ENCODE measurements around the gene C2orf78.
A peak's percentile ranks its signal among the peaks of the same experiment; 100 is the strongest.
"Not testable (repeated sequence)": the region's sequence is repeated elsewhere in the genome, so short reads cannot be mapped to it uniquely, and the experiment has no call there.

The C2orf78 gene, protein sequence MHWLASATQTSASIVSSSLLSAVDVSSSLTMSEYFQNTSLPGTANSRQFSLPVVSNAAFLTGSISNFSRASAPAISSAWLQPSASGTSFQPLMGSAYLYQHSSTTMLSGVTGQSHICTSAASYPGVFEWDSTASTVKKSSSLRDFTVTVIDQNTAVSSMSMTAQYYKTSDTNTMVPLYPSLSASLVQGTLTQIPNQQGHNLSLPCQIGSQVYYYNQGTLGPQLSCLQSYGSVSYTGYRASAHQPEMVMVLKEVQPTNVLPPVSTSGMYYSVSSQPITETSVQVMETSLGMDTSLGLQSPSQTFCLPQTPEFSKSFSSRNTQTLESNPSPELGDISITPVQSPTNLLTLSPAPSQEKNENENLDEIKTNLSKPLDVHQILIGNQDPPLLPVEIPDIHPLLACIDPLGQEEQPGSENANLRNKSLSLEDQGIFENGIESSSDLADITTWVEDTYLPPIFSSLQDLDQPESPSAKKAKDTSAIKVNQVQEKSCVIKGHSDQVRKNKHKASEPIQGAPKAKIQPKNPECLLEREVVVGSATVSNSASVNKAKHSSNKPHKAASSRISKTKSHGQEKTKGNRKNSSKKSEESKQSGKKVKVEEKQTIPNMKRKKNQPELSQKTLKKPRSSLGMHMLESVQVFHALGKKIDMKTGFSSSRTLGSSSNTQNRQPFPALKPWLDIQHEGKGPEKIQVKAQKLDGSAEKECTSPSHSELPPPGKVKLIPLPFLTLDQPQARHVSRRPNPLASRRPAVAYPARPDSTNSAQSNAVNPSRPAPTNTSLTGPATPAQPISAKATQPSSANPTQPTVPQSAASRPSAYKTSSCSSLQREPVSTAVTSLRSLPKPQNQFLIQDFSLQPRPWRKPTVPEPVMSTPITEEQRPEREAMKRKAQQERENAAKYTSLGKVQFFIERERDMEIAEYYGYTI

DNA sequence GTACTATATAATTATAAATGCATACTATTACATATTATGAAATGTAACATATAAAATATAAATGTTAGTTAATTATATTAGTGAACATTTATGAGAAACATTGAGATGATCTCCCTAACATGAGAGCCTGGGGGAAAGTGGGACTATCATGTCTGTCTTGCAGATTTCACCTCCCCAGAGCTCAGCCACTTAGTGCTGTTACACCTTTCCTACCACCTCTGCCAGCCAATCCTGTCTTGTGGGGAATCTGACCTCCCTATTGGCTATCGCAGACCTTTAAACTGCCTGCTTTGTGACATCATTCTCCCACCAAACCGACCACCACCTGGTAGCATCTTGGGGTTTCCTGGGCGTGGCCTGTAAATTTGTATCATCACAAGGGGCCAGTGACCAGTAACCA, at the start of gene C2orf78:
Gene C2orf78 (plus strand): TSS at position 301 of the 400 bp plus-strand sequence. CDS start 127 bp downstream, outside the sequence.
- not testable (repeated sequence) for DNase-seq (ENCODE audit: low read depth in 4 of 4, low spot score in 1 of 4)

DNA sequence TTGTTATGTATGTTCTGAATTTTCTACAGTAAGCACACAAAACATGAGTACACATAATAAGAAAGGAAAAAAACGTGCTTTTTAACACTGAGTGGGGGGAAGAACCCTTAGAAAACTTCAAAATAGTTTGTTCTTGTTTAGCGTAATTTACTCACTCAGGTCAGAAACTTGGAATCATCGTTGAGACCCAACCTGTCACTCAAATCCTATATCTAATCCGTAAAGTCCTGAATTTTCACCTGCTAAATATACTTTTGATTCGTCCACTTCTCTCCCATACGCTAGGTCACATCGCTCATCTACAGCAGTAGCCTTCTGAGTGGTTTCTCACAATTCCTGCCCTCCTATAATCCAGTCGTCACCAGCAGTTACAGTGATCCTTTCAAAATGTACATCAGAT, 47.6 kb upstream of the C2orf78 start:
- DNase-seq (ENCODE audit: low read depth in 4 of 4, low spot score in 1 of 4): no peak

DNA sequence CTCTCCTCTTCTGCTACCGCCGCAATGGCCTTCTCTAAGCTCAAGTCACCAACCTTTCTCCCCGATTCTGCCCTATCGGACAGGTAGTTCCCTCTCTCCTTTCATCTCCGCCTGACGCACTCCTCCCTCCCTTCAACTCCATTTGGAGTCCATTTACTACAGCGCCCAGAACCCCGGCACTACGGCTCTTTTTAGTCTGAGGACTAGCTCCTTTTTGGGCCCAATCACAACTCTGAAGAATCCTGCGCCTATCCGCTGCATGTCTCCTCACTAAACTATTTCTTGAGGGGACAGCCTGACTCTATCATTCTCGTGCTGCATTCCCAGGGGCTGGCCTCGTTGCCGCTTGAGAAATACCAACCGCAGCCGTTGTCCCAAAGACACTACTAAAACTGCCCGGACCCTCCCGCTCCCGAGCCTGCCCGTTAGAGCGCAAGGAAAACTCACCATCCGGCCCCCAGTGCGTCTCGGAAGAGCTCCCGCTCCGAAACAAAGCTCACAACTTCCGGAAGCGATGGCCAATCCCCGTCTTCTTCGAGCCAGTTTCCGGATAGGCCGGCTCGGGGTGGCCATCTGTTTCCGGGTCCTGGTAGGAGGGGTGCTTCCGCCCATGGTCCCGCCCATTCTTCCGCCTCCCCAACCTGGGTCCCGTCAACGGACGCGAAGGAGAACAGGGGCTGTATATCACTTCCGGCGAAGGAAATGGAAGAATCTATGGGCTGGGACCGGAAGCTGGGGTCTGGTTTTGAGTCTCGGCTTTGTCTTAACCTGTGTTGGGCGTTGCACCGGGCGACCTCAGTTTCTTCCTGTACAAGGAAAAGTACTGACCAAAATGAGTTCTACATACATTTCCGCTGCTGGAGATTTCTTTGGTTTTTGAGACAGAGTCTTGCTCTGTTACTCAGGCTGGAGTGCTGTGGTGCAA, 46.9 kb upstream of the C2orf78 start, which contains the start of gene TPRKB:
Gene TPRKB (minus strand): TSS at position 491 of the 925 bp plus-strand sequence. CDS start 2,776 bp downstream, outside the sequence.
- DNase-seq (ENCODE audit: low read depth in 4 of 4, low spot score in 1 of 4): peak; percentile 89 to 94 (median 91)

DNA sequence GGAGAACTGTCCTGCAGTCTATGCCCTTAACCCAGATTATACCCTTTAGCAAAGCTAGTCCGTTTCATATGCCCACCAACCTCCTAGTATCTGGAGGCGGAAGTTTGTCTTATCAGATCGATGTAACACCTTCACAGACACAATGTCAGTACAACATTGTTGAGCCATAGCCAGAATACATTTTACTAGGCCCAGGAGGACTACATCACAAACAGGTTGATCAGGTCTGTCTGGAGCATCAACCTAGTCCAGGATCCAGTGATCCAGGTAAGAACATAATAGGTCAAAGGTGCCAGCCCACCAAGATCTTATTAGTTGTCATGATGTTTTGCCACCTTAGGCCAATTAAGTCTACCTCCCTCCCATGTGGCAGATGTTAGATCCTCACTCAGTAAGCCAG, 44.9 kb upstream of the C2orf78 start:
- no peak for DNase-seq (ENCODE audit: low read depth in 4 of 4, low spot score in 1 of 4)

DNA sequence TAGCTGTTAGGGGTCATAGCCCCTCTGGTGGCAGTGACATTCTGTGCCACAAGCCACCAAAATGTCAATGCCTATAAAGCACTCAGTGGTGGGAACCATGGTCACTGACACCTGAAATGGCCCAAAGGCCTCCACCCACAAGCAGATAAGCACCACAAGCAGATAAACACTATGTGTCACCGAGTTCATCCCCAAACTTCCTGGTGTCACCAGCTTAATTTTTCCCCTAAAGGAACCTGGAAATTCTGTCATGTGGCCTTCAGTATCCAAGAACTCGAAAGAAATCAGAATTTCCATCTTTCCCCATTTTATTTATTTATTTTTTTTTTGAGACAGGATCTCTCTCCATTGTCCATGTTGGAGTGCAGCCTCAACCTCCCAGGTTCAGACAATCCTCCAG, 43.2 kb upstream of the C2orf78 start:
- no peak for DNase-seq (ENCODE audit: low read depth in 4 of 4, low spot score in 1 of 4)

DNA sequence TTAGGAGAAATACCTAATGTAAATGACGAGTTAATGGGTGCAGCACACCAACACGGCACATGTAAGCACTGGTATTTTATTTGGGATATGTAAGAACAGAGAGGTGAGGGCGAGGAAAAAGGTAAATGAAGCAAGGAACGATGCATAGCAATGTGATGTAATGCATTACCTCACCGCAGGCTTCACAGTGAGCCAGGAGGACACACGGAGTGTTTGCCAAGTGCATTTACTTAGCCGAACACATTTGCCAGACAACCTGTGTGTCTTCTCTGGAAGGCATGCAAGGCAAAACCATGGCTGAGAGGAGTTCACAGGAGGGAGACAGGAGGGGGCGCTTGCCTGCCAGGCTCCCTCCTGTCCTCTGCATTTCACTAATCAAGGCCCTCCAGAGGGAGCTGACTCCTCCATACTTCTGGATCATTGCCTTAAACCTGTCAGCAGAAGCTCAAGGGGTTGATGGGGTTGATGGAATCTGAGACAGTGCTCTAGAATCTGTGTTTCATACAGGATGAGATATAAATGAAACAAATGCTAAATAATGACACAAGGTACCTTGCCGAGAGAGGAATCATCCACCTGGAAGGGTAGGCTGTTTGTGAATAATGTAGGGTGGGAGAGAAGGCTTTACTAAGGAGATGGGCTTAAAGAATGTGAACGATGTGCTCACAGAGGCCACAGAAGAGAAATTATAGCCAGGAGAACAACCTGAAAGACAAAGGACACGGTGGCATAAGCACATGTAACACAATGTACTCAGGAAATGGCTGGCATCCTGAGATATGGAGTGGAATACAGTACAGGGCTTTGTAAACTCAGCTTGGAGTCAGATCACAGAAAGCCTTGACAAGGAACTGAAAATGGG, 37.7 kb upstream of the C2orf78 start:
- DNase-seq (ENCODE audit: low read depth in 4 of 4, low spot score in 1 of 4): no peak

DNA sequence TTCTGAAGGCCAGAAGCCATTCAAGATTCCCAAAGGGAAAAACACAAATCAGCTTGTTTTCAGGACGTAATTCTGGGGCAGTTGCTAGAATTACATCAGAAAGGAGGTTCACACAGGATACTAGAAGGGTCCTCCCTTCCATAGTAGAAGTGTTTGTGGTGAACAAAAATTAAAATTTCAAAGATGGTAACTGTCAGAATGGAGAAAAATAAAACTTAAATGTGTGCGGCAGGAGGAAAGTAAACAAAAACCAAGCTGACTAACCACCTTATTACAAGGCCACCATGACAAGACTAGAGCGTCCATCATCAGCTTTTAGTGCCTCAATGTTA, 37.1 kb upstream of the C2orf78 start:
- no peak for DNase-seq (ENCODE audit: low read depth in 4 of 4, low spot score in 1 of 4)

DNA sequence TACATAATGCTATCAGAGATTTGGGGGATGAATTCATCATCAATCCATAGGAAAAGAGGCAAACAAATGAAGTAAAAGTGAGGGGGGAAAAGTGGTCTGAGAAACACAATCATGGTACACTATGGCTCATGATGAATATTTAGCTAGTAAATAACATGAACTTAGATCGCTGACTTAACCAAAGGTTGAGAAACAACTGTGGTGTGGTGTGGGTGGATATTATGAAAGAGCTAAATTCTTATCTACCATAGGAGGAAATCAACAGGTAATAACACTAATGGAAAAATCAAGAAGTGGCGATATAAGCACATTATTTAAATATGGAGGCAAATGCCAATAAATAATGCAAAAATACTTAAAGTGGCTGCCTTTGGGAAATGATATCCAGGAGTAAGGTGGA, 34.7 kb upstream of the C2orf78 start:
- DNase-seq (ENCODE audit: low read depth in 4 of 4, low spot score in 1 of 4): no peak

DNA sequence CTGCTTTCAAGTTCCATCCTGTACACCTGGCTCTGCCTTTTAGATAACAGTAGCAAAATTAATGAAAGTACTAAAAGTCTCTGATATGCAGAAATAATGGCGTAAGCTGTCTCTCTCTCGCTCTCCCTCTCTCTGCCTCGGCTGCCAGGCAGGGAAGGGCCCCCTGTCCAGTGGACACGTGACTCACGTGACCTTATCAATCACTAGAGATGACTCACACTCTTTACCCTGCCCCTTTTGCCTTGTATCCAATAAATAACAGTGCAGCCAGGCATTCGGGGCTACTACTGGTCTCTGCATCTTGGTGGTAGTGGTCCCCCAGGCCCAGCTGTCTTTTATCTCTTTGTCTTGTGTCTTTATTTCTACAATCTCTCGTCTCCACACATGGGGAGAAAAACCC, 29.7 kb upstream of the C2orf78 start:
- not testable (repeated sequence) for DNase-seq (ENCODE audit: low read depth in 4 of 4, low spot score in 1 of 4)

DNA sequence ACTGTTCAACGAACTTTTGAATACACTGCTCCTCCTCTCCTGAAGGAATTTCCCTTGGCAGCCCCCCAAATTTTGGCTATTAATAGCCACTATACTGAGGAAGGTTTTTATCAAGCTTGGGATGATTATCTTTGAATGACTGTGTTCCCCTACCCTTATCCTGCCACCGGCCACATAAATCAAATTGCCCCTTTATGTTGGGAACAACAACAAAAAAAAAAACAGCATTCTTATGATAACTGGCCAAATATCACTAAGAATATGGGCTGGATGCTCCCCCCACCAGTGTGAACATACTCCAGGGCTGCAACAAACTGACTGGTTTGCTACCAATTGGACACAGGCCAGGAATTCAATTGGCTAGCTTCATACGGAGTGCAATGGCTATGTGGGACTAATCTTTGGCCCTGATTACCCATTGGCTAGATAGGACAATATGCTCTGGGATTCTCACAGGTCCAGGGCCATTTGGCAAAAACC, 24.7 kb upstream of the C2orf78 start:
- no peak for DNase-seq (ENCODE audit: low read depth in 4 of 4, low spot score in 1 of 4)

DNA sequence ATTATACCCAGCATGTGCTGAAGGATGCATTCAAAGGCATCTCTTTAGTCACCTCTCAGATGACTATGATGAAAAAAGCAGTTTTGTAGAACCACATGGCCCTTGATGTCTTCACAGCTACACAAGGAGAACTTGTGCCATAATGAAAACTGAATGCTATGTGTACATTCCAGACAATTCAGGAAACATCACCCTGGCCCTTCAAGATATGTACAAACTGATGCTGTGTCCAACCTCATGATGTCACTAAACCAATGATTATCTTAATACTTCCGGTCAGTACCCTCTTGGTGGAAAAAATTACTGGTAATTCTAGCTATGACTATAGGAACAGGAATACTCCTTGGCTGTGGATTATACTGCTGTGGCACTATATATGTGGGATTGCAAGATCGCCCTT, 24.1 kb upstream of the C2orf78 start:
- no peak for DNase-seq (ENCODE audit: low read depth in 4 of 4, low spot score in 1 of 4)

DNA sequence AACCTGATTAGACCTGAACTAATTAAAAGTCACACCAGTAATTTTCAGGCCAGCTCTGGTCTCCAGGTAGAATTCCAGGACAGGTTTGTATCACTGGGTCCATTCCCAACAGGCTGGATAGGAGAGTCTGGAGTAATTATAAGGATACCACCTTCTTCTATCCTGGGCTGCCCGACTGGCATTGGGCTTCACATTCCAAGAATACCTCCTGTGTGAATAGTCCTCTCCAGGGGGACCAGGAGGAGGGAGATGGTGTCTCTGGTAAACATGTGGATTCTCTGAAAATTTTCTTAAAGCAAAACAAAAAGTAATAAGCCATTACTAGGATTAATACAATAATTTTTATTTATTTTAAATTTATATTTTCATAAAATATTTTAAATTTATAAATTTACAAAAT, 21.4 kb upstream of the C2orf78 start:
- DNase-seq (ENCODE audit: low read depth in 4 of 4, low spot score in 1 of 4): no peak

DNA sequence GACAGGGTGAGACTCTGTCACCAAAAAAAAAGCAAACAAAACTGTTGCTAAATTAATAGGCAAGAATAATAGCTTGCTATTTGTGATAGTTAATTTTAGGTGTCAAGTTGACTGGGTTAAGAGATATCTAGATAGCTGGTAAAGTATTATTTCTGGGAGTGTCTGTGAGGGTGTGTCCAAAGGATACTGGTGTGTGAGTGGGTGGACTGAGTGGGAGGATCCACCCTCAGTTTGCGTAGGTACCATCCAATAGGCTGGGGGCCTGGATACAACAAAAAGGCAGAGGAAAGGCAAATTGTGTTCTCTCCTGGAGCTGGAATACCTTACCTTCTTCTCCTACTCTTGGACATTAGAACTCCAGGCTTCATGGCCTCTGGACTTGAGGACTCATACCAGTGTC, 19.0 kb upstream of the C2orf78 start:
- DNase-seq (ENCODE audit: low read depth in 4 of 4, low spot score in 1 of 4): no peak

DNA sequence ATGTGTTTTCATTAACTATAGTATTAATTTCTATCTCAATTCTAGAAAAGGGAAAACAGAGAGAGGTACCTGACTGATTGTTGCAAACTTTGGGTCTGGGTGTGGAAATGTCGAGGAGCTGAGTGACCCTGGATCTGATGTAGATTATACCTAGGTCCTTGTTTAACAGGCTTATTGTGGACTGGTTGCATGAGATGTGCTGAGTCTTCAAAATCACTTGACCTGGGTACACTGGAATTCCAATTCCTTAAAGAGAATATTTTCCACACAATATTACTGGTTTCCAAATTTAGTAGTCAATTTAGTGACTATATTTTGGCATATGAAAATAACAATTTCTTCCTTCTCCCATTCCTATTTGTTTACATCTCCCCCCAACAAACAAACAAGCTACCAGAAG, 17.6 kb upstream of the C2orf78 start:
- no peak for DNase-seq (ENCODE audit: low read depth in 4 of 4, low spot score in 1 of 4)

DNA sequence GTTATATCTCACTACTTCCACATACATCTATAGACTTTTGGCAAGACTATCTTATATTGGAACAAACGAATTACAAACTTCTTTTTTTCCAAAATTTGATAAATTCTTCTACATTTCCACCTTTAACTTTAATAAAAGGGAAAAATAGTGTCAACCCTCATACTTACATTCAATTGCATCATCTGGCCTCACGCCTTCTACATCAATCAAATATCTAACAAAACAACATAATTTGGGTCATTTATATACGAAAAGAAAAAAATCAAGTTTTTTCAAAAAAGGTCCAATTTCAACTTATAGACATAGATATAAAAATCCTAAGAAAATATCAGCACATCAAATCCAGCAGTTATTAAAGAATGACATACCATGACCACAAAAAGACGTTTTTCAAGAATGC, 17.0 kb upstream of the C2orf78 start:
- DNase-seq (ENCODE audit: low read depth in 4 of 4, low spot score in 1 of 4): no peak

DNA sequence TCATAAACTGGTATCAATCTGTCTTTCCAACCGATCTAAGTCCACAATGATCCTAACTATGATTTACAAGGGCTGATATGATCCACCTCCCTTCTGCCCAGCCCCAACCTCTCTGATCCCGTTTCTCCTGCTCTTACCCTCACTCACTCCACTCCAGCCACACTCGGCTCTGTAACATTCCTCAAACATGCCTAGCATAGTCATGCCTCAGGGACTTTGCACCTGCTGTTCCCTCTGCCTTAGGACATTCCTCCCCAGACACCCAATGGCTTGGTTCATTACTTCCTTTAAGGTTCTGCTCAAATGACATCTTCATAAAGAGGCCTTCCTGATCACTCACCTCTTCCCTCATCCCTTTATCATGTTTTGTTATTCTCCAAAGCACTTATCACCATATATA, 13.3 kb upstream of the C2orf78 start:
- no peak for DNase-seq (ENCODE audit: low read depth in 4 of 4, low spot score in 1 of 4)

DNA sequence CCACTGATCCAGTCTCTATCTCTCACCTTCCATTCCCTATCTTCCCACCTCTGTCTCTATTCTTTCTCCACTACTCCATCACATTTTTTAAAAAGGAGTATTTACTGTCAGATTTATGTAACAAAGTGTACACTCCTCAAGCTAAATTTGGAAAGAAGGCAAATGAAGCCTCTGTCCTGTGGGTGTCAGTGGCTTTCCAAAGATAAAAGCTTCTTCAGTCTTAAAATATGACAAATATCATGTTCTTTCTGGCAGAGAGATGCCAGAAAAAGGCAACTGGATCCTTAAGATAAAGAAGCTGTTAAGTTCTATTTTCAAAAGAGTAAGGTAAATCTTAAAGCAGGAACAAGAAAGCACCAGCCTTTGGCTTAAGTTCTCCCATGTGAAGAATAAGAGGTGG, 11.2 kb upstream of the C2orf78 start:
- DNase-seq (ENCODE audit: low read depth in 4 of 4, low spot score in 1 of 4): no peak

DNA sequence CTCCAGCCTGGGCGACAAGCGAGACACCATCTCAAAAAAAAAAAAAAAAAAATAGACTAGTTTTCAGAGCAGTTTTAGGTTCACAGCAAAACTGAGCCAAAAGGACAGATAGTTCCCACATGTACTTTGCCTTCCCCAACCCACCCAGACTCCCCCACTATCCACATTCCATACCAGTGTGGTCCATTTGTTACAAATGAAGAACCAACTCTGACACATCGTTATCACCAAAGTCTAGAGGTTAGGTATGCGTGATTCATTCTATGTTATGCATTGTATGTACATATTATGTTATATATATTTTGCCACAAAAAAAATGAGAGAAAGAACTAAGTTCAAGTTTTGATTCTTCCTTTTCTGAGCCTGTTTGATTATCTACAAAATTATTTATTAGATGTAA, 7.6 kb upstream of the C2orf78 start:
- no peak for DNase-seq (ENCODE audit: low read depth in 4 of 4, low spot score in 1 of 4)

DNA sequence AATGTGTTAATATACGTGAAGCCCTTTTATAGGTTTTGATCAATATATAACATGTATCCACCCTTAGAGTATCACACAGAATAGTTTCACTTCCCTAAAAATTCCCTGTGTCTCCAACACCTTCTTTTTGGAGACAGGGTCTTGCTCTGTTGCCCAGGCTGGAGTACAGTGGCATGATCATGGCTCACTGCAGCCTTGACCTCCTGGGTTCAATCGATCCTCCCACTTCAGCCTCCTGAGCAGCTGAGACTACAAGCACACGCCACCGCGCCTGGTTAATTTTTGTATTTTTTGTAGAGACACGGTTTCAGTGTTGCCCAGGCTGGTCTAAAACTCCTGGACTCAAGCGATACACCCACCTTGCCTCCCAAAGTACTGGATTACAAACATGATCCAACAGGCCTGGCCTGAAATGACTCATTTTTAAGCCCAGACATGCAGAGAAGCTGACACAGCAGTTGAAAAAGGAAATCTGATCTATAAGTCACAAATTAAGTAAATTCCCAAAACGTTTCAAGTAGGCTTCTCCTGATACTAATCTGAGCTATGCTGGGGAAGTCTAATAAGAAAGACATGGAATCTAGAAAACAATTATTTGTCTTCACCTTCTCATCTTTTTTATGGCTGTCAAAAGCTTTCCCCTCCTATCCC, 7.0 kb upstream of the C2orf78 start:
- no peak for DNase-seq (ENCODE audit: low read depth in 4 of 4, low spot score in 1 of 4)
